Adrenal gland (tissue), 12 donors: Measurements from ENCODE around the gene ARL15. TPM values are rescaled to one million over a fixed set of nuclear protein-coding genes. Genes with fewer than 3 reads are reported as not detected.

Source experiments
- DNase-seq, 7 donors: peaks; one replicate each; pipeline ENCODE4 v3.0.0-alpha.2; 2019 to 2020
- H3K27ac ChIP-seq, 5 donors: fragments of 200-600 bp; sonication (generic) in 4 of 5; 1 replicate in 3 of 5; 2 replicates in 2 of 5; pipeline versions ENCODE4 v1.5.1 to v1.8.0; 2016 to 2020; ENCODE audit warnings: mild to moderate bottlenecking in 1 of 5
- H3K27me3 ChIP-seq: fragments of 200-600 bp; 2 replicates; pipeline ENCODE4 v1.8.0; 2021
- H3K36me3 ChIP-seq, 2 donors: fragments of 200-600 bp; replicated peaks in 1 of 2; 1 replicate in 1 of 2; 2 replicates in 1 of 2; pipeline versions ENCODE4 v1.5.1 to v1.8.0; 2018 to 2022
- H3K4me1 ChIP-seq, 2 donors: fragments of 200-600 bp; replicated peaks in 1 of 2; 1 replicate in 1 of 2; 2 replicates in 1 of 2; pipeline versions ENCODE4 v1.5.1 to v1.8.0; 2018 to 2021
- H3K4me3 ChIP-seq, 4 donors: fragments of 200-600 bp; sonication (generic) in 3 of 4; one replicate each; pipeline ENCODE4 v1.5.1; 2016 to 2018
- H3K9me3 ChIP-seq, 3 donors: fragments of 200-600 bp; sonication (generic) in 1 of 3; replicated peaks in 1 of 3; 1 replicate in 2 of 3; 2 replicates in 1 of 3; pipeline versions ENCODE4 v1.5.1 to v1.8.0; 2016 to 2021
- POLR2A ChIP-seq, 2 donors: fragments of 450-650 bp; IDR thresholded peaks; one replicate each; pipeline ENCODE4 v1.6.1; 2017; ENCODE audit warnings: antibody characterized with exemption in 2 of 2, mild to moderate bottlenecking in 2 of 2, moderate library complexity in 1 of 2
- WGBS, 4 donors: extraction: QIAGEN DNeasy Blood & Tissue Kit in 2 of 4; methylation state at CpG; one replicate each; pipeline versions ENCODE4 v1.1.5 to v1.1.7; 2013 to 2017; 5-methylcytosine and 5-hydroxymethylcytosine counted together
- intact Hi-C, 2 donors: fragments of 100-400 bp; cut with DNase I; formaldehyde crosslinking; loops; one replicate each; pipeline versions ENCODE4 v1.14.1 to v1.15.0; 2022 to 2023
- polyA plus RNA-seq, 3 donors: library from polyadenylated mRNA; stranded (reverse); fragments of 200-250 nt in 2 of 3; fragments of 350-450 nt in 1 of 3; fragmentation: Illumina TruSeq in 1 of 3; extraction: RNeasy Lipid Tissue Mini Kit (QIAGEN cat#74804) in 1 of 3; gene quantifications; one replicate each; pipeline ENCODE4 v1.2.3, GENCODE V29; 2013 to 2014
- total RNA-seq, 9 donors: library from RNA; depleted of rRNA in 4 of 9; stranded (reverse); fragments of >200 nt in 4 of 9; fragments of 120-200 nt in 1 of 9; fragmentation: NEBNext Ultra II Directional in 1 of 9; extraction: Animal tissue kit (Norgen Biotek cat#: 25700) in 1 of 9; gene quantifications; one replicate each; pipeline versions ENCODE4 v1.1.0 to v1.2.4, GENCODE V29; 2013 to 2023
- TF ChIP-seq, protein P1 (sequence below), 6 experiments: fragments of 450-650 bp in 4 of 6; fragments of 200-600 bp in 2 of 6; sonication (generic) in 1 of 6; IDR thresholded peaks; 1 replicate in 5 of 6; 2 replicates in 1 of 6; pipeline versions ENCODE4 v1.5.1 to v1.8.0; 2016 to 2021; ENCODE audit warnings: antibody characterized with exemption in 6 of 6, mild to moderate bottlenecking in 2 of 6, moderate library complexity in 1 of 6
- donor health status: healthy with polysubstance abuse.
- donor health status: Bipolar disorder and iron deficiency.
- donor health status: DM: yes; HTN: yes; CAD: no.
- donor health status: DM: no; HTN: no; CAD: no.
- donor health status: DM: no; HTN: no; CAD: no.
- donor health status: DM: yes; HTN: yes; CAD: no.

The ARL15 gene
- total and polyA plus RNA-seq, 12 donors = 12.1 to 85.6 (median 38.9) TPM

DNA sequence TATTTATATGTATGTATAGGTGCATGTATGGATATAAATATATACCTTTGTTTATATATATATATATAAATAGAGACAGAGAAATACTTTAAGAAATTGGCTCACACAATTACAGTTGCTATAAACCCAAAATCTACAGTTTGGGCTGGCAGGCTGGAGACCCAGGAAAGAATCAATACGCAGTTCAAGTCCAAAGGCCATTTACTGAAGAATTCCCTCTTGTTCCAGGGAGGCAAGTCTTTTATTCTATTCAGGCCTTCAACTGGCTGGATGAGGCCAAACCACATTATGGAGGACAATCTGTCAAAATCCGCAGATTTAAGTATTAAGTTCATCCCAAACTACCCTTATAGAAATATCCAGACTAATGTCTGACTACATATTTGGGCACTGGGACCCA, 144.7 kb downstream of the ARL15 start:
- WGBS, 4 donors = 50 to 76% (median 71%) methylated on average over 2 of the region's 2 CpGs
- intact Hi-C loops = no loop called here
- H3K27ac ChIP-seq = no peak overlapping the region
- TF ChIP-seq, protein P1, sequence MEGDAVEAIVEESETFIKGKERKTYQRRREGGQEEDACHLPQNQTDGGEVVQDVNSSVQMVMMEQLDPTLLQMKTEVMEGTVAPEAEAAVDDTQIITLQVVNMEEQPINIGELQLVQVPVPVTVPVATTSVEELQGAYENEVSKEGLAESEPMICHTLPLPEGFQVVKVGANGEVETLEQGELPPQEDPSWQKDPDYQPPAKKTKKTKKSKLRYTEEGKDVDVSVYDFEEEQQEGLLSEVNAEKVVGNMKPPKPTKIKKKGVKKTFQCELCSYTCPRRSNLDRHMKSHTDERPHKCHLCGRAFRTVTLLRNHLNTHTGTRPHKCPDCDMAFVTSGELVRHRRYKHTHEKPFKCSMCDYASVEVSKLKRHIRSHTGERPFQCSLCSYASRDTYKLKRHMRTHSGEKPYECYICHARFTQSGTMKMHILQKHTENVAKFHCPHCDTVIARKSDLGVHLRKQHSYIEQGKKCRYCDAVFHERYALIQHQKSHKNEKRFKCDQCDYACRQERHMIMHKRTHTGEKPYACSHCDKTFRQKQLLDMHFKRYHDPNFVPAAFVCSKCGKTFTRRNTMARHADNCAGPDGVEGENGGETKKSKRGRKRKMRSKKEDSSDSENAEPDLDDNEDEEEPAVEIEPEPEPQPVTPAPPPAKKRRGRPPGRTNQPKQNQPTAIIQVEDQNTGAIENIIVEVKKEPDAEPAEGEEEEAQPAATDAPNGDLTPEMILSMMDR (IDR thresholded peaks at IDR 0.05) = no peak
- TF ChIP-seq POLR2A (IDR thresholded peaks at IDR 0.05) = no peak
- no peaks in the 10 kb centered on the region for H3K9me3 ChIP-seq
- no peaks in the 10 kb centered on the region for H3K27me3 ChIP-seq
- H3K36me3 ChIP-seq = no peaks in the 10 kb centered on the region
- DNase-seq = no peak
- no peak overlapping the region for H3K4me3 ChIP-seq
- no peaks in the 10 kb centered on the region for H3K4me1 ChIP-seq

DNA sequence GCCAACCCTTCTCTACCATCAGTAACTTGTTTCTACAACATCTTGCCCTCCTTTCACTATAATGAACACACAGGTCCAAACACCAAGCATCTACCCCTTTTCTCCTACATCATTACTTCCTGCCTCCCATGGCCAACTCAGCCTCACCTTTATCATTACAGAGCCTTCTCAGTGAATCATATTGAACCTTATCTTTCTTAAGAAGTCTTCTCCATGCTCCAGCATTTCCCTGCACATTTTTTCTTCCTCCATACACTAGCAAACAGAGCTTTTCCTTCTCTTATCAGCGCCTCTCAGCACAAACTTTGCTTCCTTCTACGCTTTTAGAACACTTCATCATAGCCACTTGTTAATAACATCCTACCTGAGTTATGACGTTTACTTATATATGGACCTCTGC, 148.2 kb downstream of the ARL15 start:
- Histone ChIP-seq H3K27me3 (no peaks in the 10 kb centered on the region), H3K9me3 (no peaks in the 10 kb centered on the region), H3K4me3 (no peak overlapping the region), H3K27ac (no peak overlapping the region), H3K4me1 (peaks cover 0 to 5% of the 10 kb centered on the region in 2 donors), H3K36me3 (no peaks in the 10 kb centered on the region)
- DNase-seq = no peak
- TF ChIP-seq POLR2A (IDR thresholded peaks at IDR 0.05) = no peak
- TF ChIP-seq, protein P1 (IDR thresholded peaks at IDR 0.05) = no peak
- intact Hi-C loops = no loop called here
- WGBS, 4 donors = 97 to 100% (median 98%) methylated on average over 3 of the region's 3 CpGs

DNA sequence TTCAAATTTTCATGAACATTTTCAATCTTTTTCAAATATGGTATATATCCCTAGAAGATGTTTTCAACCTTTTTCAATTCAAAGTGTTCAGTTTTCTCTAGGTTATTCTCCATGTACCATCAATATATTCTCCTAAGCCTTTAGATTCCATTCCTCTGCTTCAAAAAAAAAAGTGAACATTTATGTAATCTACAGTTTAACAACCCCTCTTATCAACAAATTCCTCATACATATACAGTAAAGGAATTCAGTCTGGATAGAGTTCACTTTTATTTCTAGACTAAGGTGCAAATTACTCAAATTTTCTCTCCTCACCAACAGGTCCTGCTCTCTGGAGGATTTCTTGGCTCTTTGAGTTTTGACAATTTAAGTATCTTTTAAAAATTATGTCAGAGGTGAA, 150.0 kb downstream of the ARL15 start:
- Histone ChIP-seq H3K4me3 (no peak overlapping the region), H3K27me3 (no peaks in the 10 kb centered on the region), H3K4me1 (peaks cover 0 to 5% of the 10 kb centered on the region in 2 donors), H3K27ac (no peak overlapping the region), H3K36me3 (no peaks in the 10 kb centered on the region), H3K9me3 (no peaks in the 10 kb centered on the region)
- no peak for TF ChIP-seq POLR2A (IDR thresholded peaks at IDR 0.05)
- TF ChIP-seq, protein P1 (IDR thresholded peaks at IDR 0.05) = no peak
- DNase-seq = no peak
- intact Hi-C loops = no loop called here

DNA sequence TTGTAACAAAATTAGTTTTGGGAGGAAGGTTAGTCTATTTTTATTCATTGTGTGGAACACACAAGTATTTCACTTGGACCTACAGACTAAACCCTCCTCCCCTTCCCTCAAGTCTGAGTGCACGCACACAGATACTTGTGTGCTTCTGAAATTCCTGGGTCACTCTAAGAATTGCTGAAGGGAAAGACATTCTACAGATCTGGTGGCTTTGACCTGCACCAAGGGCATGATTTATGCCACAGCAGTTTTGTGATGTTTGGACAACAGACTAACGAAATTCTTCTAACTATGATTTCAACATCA, 150.5 kb downstream of the ARL15 start:
- H3K36me3 ChIP-seq = no peaks in the 10 kb centered on the region
- no peak overlapping the region for H3K4me3 ChIP-seq
- intact Hi-C loops = no loop called here
- WGBS, 4 donors = 45 to 74% (median 66%) methylated on average over 2 of the region's 2 CpGs
- no peak for TF ChIP-seq POLR2A (IDR thresholded peaks at IDR 0.05)
- TF ChIP-seq, protein P1 (IDR thresholded peaks at IDR 0.05) = no peak
- DNase-seq = no peak
- no peaks in the 10 kb centered on the region for H3K9me3 ChIP-seq
- H3K27me3 ChIP-seq = no peaks in the 10 kb centered on the region
- H3K4me1 ChIP-seq = peaks cover 0 to 5% of the 10 kb centered on the region in 2 donors
- no peak overlapping the region for H3K27ac ChIP-seq
